ENCODE measurements around the gene VPS51.

VPS51 gene

DNA sequence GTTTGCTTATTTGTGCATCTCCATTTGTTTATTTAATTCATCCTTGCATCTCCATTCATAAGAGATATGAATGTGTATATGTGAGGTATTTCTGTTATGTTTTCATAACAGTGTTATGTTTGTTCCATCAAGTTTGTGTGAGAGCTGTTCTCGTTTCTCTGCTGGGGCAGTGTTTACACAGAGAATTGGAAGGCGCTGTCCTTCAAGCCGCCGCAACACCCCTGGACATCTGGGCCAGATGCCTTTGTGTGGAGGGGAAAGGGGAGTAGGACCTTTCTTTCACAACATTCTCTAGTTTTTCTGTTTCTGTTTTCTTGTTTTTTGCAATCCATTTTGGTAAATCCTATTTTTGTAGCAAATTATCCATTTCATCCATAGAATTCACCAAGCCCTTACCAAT is 8.6 kb downstream of the VPS51 start:
- no peaks in the 10 kb centered on the region for H3K4me1 ChIP-seq (ENCODE audit: control insufficient read depth, low read depth, low read length)

GRCh38 chr11:65107078-65107477 is 11.1 kb downstream of the VPS51 start:
- no peak overlapping the region for H3K27ac ChIP-seq (ENCODE audit: low read depth, low read length)
- H3K4ac ChIP-seq (ENCODE audit: low read depth, low read length) = no peak overlapping the region
- H3K27me3 ChIP-seq (ENCODE audit: insufficient read depth, low read length, poor library complexity) = no peaks in the 10 kb centered on the region
- H3K4me3 ChIP-seq (ENCODE audit: low read length) = no peak overlapping the region
- no peak overlapping the region for H2BK5ac ChIP-seq (ENCODE audit: low read length)
- peaks cover 2% of the 10 kb centered on the region for H3K4me1 ChIP-seq (ENCODE audit: control insufficient read depth, low read depth, low read length)
- H3K36me3 ChIP-seq (ENCODE audit: control insufficient read depth, insufficient read depth, low read length) = no peaks in the 10 kb centered on the region
- H4K8ac ChIP-seq (ENCODE audit: low read depth, low read length) = no peak overlapping the region
- H2BK15ac ChIP-seq (replicated peaks; ENCODE audit: low read depth) = no peak overlapping the region
- no peak overlapping the region for H4K5ac ChIP-seq (ENCODE audit: low read length)
- no peaks in the 10 kb centered on the region for H3K79me2 ChIP-seq (ENCODE audit: control insufficient read depth, insufficient read depth, low read length)
- H2BK120ac ChIP-seq (ENCODE audit: low read depth, low read length) = no peak overlapping the region
- H3K56ac ChIP-seq (ENCODE audit: low read length) = no peak overlapping the region
- H3K79me1 ChIP-seq (ENCODE audit: low read length) = no peaks in the 10 kb centered on the region
- no peak overlapping the region for H3K9ac ChIP-seq (ENCODE audit: low read length)
- no peak overlapping the region for H3K23ac ChIP-seq (ENCODE audit: low read length)
- DNase-seq = no peak
- no CpG with 5 or more reads among the region's 15 CpGs for whole genome bisulfite sequencing (ENCODE audit: extremely low coverage, insufficient coverage, low lambda C conversion rate)
- no peak overlapping the region for H3K18ac ChIP-seq (ENCODE audit: low read length)
- no peak overlapping the region for H3K4me2 ChIP-seq (ENCODE audit: low read length)
- H2AK5ac ChIP-seq (ENCODE audit: low read length) = no peak overlapping the region

More for the DNA sequence above, 8.6 kb downstream of the VPS51 start:
- Histone ChIP-seq H3K27ac (ENCODE audit: low read depth, low read length) (no peak overlapping the region), H2BK15ac (replicated peaks; ENCODE audit: low read depth) (no peak overlapping the region), H3K4me2 (ENCODE audit: low read length) (no peak overlapping the region), H3K4me3 (ENCODE audit: low read length) (no peak overlapping the region), H3K23ac (ENCODE audit: low read length) (no peak overlapping the region), H3K79me1 (ENCODE audit: low read length) (no peaks in the 10 kb centered on the region), H2AK5ac (ENCODE audit: low read length) (no peak overlapping the region), H2BK5ac (ENCODE audit: low read length) (no peak overlapping the region), H3K4ac (ENCODE audit: low read depth, low read length) (no peak overlapping the region), H3K9ac (ENCODE audit: low read length) (no peak overlapping the region), H2BK120ac (ENCODE audit: low read depth, low read length) (no peak overlapping the region), H4K8ac (ENCODE audit: low read depth, low read length) (no peak overlapping the region), H3K18ac (ENCODE audit: low read length) (no peak overlapping the region), H3K27me3 (ENCODE audit: insufficient read depth, low read length, poor library complexity) (no peaks in the 10 kb centered on the region), H4K5ac (ENCODE audit: low read length) (no peak overlapping the region), H3K36me3 (ENCODE audit: control insufficient read depth, insufficient read depth, low read length) (no peaks in the 10 kb centered on the region), H3K56ac (ENCODE audit: low read length) (no peak overlapping the region), H3K79me2 (ENCODE audit: control insufficient read depth, insufficient read depth, low read length) (no peaks in the 10 kb centered on the region)
- DNase-seq = no peak
- no CpG with 5 or more reads among the region's 4 CpGs for WGBS (ENCODE audit: extremely low coverage, insufficient coverage, low lambda C conversion rate)

DNA sequence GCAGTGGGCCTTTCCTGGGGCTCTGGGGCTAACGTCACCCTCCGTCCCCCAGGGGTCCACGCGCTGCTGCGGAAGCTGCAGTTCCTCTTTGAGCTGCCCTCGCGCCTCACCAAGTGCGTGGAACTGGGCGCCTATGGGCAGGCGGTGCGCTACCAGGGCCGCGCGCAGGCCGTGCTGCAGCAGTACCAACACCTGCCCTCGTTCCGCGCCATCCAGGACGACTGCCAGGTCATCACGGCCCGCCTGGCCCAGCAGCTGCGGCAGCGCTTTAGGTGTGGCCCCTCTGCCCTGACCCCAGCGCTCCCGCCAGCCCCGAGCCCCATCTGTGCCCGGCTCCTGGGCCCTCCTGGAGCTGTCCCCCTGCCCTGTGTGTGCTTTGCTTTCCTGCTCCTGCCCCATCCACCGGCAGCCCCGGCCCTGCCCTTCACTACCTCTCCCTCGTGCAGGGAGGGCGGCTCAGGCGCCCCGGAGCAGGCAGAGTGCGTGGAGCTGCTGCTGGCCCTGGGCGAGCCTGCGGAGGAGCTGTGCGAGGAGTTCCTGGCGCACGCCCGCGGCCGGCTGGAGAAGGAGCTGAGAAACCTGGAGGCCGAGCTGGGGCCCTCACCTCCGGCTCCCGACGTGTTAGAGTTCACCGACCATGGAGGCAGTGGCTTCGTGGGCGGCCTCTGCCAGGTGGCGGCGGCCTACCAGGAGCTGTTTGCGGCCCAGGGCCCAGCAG is 11.9 kb downstream of the VPS51 start:
- Histone ChIP-seq H4K5ac (ENCODE audit: low read length) (no peak overlapping the region), H3K36me3 (ENCODE audit: control insufficient read depth, insufficient read depth, low read length) (no peaks in the 10 kb centered on the region), H3K27me3 (ENCODE audit: insufficient read depth, low read length, poor library complexity) (no peaks in the 10 kb centered on the region), H3K9ac (ENCODE audit: low read length) (no peak overlapping the region), H3K4me3 (ENCODE audit: low read length) (no peak overlapping the region), H3K23ac (ENCODE audit: low read length) (no peak overlapping the region), H3K4ac (ENCODE audit: low read depth, low read length) (no peak overlapping the region), H2BK120ac (ENCODE audit: low read depth, low read length) (no peak overlapping the region), H3K27ac (ENCODE audit: low read depth, low read length) (no peak overlapping the region), H3K56ac (ENCODE audit: low read length) (no peak overlapping the region), H3K4me2 (ENCODE audit: low read length) (no peak overlapping the region), H4K8ac (ENCODE audit: low read depth, low read length) (no peak overlapping the region), H2BK15ac (replicated peaks; ENCODE audit: low read depth) (no peak overlapping the region), H3K79me2 (ENCODE audit: control insufficient read depth, insufficient read depth, low read length) (no peaks in the 10 kb centered on the region), H3K18ac (ENCODE audit: low read length) (no peak overlapping the region), H3K79me1 (ENCODE audit: low read length) (no peaks in the 10 kb centered on the region), H3K4me1 (ENCODE audit: control insufficient read depth, low read depth, low read length) (peaks cover 2% of the 10 kb centered on the region), H2AK5ac (ENCODE audit: low read length) (no peak overlapping the region), H2BK5ac (ENCODE audit: low read length) (no peak overlapping the region)
- WGBS (ENCODE audit: extremely low coverage, insufficient coverage, low lambda C conversion rate) = no CpG with 5 or more reads among the region's 52 CpGs
- no peak for DNase-seq

- Histone ChIP-seq H2BK120ac (ENCODE audit: low read depth, low read length) (no peak overlapping the region), H3K4me1 (ENCODE audit: control insufficient read depth, low read depth, low read length) (peaks cover 3% of the 10 kb centered on the region), H3K23ac (ENCODE audit: low read length) (no peak overlapping the region), H3K4ac (ENCODE audit: low read depth, low read length) (no peak overlapping the region), H3K79me1 (ENCODE audit: low read length) (no peaks in the 10 kb centered on the region), H3K36me3 (ENCODE audit: control insufficient read depth, insufficient read depth, low read length) (no peaks in the 10 kb centered on the region), H2BK15ac (replicated peaks; ENCODE audit: low read depth) (no peak overlapping the region), H3K56ac (ENCODE audit: low read length) (no peak overlapping the region), H3K18ac (ENCODE audit: low read length) (no peak overlapping the region), H3K4me2 (ENCODE audit: low read length) (no peak overlapping the region), H3K4me3 (ENCODE audit: low read length) (no peak overlapping the region), H3K9ac (ENCODE audit: low read length) (no peak overlapping the region), H2BK5ac (ENCODE audit: low read length) (no peak overlapping the region), H4K8ac (ENCODE audit: low read depth, low read length) (no peak overlapping the region), H3K27me3 (ENCODE audit: insufficient read depth, low read length, poor library complexity) (no peaks in the 10 kb centered on the region), H2AK5ac (ENCODE audit: low read length) (no peak overlapping the region), H4K5ac (ENCODE audit: low read length) (no peak overlapping the region), H3K79me2 (ENCODE audit: control insufficient read depth, insufficient read depth, low read length) (no peaks in the 10 kb centered on the region), H3K27ac (ENCODE audit: low read depth, low read length) (no peak overlapping the region)
- no CpG with 5 or more reads among the region's 38 CpGs for WGBS (ENCODE audit: extremely low coverage, insufficient coverage, low lambda C conversion rate)
- no peak for DNase-seq
Measured at GRCh38 chr11:65108469-65109123, 12.6 kb downstream of the VPS51 start.

DNA sequence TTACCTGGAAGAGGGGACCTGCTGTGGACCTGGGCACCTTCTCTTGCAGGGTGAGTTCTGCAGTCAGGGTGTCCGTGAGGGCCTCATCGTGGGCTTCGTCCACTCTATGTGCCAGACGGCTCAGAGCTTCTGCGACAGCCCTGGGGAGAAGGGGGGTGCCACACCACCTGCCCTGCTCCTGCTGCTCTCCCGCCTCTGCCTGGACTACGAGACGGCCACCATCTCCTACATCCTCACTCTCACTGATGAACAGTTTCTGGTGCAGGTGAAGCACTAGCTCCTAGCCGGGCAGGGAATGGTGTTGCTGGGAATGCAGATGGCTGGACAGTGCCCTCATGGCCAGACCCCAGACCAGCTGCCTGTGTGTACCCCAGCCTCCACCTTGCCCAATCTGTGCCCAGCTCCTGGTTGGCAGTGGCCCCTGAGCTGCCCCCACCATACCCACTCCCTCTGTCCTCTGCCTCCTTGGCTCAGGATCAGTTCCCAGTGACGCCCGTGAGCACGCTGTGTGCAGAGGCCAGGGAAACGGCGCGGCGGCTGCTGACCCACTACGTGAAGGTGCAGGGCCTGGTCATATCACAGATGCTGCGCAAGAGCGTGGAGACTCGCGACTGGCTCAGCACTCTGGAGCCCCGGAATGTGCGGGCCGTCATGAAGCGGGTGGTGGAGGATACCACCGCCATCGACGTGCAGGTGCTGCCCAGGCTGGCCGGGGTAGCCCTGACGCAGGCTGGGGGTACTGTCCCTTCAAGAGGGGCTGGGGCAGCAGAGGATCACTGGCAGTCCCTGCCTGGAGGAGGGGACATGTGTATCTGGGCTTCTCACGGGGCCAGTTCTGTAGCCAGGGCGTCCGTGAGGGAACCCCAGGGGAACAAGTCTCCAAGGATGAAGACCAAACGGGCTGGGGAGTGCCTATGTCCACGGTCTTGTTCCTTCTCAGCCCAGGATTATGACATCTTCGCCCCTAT is 13.5 kb downstream of the VPS51 start:
- no peak overlapping the region for H2BK5ac ChIP-seq (ENCODE audit: low read length)
- H3K18ac ChIP-seq (ENCODE audit: low read length) = no peak overlapping the region
- no peaks in the 10 kb centered on the region for H3K36me3 ChIP-seq (ENCODE audit: control insufficient read depth, insufficient read depth, low read length)
- H3K4me3 ChIP-seq (ENCODE audit: low read length) = no peak overlapping the region
- no peak overlapping the region for H4K5ac ChIP-seq (ENCODE audit: low read length)
- DNase-seq = no peak
- H2AK5ac ChIP-seq (ENCODE audit: low read length) = no peak overlapping the region
- H2BK15ac ChIP-seq (replicated peaks; ENCODE audit: low read depth) = no peak overlapping the region
- no peak overlapping the region for H3K4me2 ChIP-seq (ENCODE audit: low read length)
- H3K27ac ChIP-seq (ENCODE audit: low read depth, low read length) = no peak overlapping the region
- H3K79me2 ChIP-seq (ENCODE audit: control insufficient read depth, insufficient read depth, low read length) = no peaks in the 10 kb centered on the region
- H3K79me1 ChIP-seq (ENCODE audit: low read length) = no peaks in the 10 kb centered on the region
- no CpG with 5 or more reads among the region's 36 CpGs for WGBS (ENCODE audit: extremely low coverage, insufficient coverage, low lambda C conversion rate)
- no peak overlapping the region for H3K9ac ChIP-seq (ENCODE audit: low read length)
- no peaks in the 10 kb centered on the region for H3K27me3 ChIP-seq (ENCODE audit: insufficient read depth, low read length, poor library complexity)
- H3K23ac ChIP-seq (ENCODE audit: low read length) = no peak overlapping the region
- H3K4me1 ChIP-seq (ENCODE audit: control insufficient read depth, low read depth, low read length) = peaks cover 3% of the 10 kb centered on the region
- no peak overlapping the region for H3K4ac ChIP-seq (ENCODE audit: low read depth, low read length)
- H2BK120ac ChIP-seq (ENCODE audit: low read depth, low read length) = no peak overlapping the region
- H3K56ac ChIP-seq (ENCODE audit: low read length) = no peak overlapping the region
- no peak overlapping the region for H4K8ac ChIP-seq (ENCODE audit: low read depth, low read length)

All from mesendoderm (in vitro differentiated cells).